ELR (cell line): ENCODE results near the gene RALGAPA2.

Experiments
- DNase-seq: peaks from one replicate; pipeline ENCODE4 v3.0.0-alpha.2; 2015; ENCODE audit warnings: low read depth

RALGAPA2 gene

GRCh38 chr20:20465252-20465651, 247.2 kb downstream of the RALGAPA2 start:
- DNase-seq = peak; percentile 19

- DNase-seq = no peak
Measured at GRCh38 chr20:20463933-20464374, 248.5 kb downstream of the RALGAPA2 start.

GRCh38 chr20:20462185-20462584, 250.3 kb downstream of the RALGAPA2 start:
- no peak for DNase-seq

GRCh38 chr20:20461551-20461950, 250.9 kb downstream of the RALGAPA2 start:
- DNase-seq = no peak

- DNase-seq = peak; percentile 68
Measured at GRCh38 chr20:20459726-20460125, 252.7 kb downstream of the RALGAPA2 start.

- peak; percentile 78 for DNase-seq
Measured at GRCh38 chr20:20457392-20458126, 254.9 kb downstream of the RALGAPA2 start.

- DNase-seq = no peak
Measured at GRCh38 chr20:20456741-20457140, 255.7 kb downstream of the RALGAPA2 start.

- no peak for DNase-seq
Measured at GRCh38 chr20:20455926-20456325, 256.5 kb downstream of the RALGAPA2 start.

GRCh38 chr20:20454850-20455627, 257.4 kb downstream of the RALGAPA2 start:
- no peak for DNase-seq

- no peak for DNase-seq
Measured at GRCh38 chr20:20454367-20454766, 258.1 kb downstream of the RALGAPA2 start.

GRCh38 chr20:20452254-20452676, 260.2 kb downstream of the RALGAPA2 start:
- peak; percentile 74 for DNase-seq

- DNase-seq = no peak
Measured at GRCh38 chr20:20450521-20450920, 261.9 kb downstream of the RALGAPA2 start.

- DNase-seq = no peak
Measured at GRCh38 chr20:20448881-20449280, 263.6 kb downstream of the RALGAPA2 start.

GRCh38 chr20:20447196-20447595, 265.2 kb downstream of the RALGAPA2 start:
- DNase-seq = no peak

GRCh38 chr20:20446425-20447015, 265.9 kb downstream of the RALGAPA2 start:
- no peak for DNase-seq

- DNase-seq = no peak
Measured at GRCh38 chr20:20446001-20446400, 266.4 kb downstream of the RALGAPA2 start.

- no peak for DNase-seq
Measured at GRCh38 chr20:20443504-20443903, 268.9 kb downstream of the RALGAPA2 start.

- no peak for DNase-seq
Measured at GRCh38 chr20:20442466-20442865, 270.0 kb downstream of the RALGAPA2 start.

- no peak for DNase-seq
Measured at GRCh38 chr20:20440886-20441658, 271.4 kb downstream of the RALGAPA2 start.

- no peak for DNase-seq
Measured at GRCh38 chr20:20440481-20440880, 272.0 kb downstream of the RALGAPA2 start.

GRCh38 chr20:20439602-20440190, 272.7 kb downstream of the RALGAPA2 start:
- no peak for DNase-seq

GRCh38 chr20:20437314-20437713, 275.1 kb downstream of the RALGAPA2 start:
- DNase-seq = no peak
